Panc1 (cell line): Measurements from ENCODE around the gene SFTPB.

Experiments
- POLR2AphosphoS5 ChIP-seq: IDR thresholded peaks from 2 replicates; pipeline ENCODE4 v1.6.1; 2012; ENCODE audit warnings: mild to moderate bottlenecking, low read depth, low read length, moderate library complexity
- SIN3A ChIP-seq: IDR thresholded peaks from 2 replicates; pipeline ENCODE4 v1.6.1; 2012; ENCODE audit warnings: low read depth, mild to moderate bottlenecking, low read length, moderate library complexity, borderline replicate concordance; ENCODE audit not compliant: insufficient read depth
- TCF7L2 ChIP-seq: IDR thresholded peaks from 2 replicates; pipeline ENCODE4 v1.6.1; 2011; ENCODE audit warnings: mild to moderate bottlenecking, low read depth, low read length, inconsistent platforms
- TF ChIP-seq, protein P1 (sequence below): fragments of 450-650 bp; IDR thresholded peaks from 2 replicates; pipeline ENCODE4 v1.5.1; 2017; ENCODE audit warnings: mild to moderate bottlenecking
- TF ChIP-seq, protein P2 (sequence below), 2 experiments: IDR thresholded peaks; 2 replicates each; pipeline ENCODE4 v1.6.1; 2011 to 2012; ENCODE audit warnings: low read depth in 2 of 2, control low read depth in 1 of 2, low read length in 1 of 2, mild to moderate bottlenecking in 1 of 2, moderate library complexity in 1 of 2; ENCODE audit not compliant: insufficient read depth in 1 of 2

DNA sequence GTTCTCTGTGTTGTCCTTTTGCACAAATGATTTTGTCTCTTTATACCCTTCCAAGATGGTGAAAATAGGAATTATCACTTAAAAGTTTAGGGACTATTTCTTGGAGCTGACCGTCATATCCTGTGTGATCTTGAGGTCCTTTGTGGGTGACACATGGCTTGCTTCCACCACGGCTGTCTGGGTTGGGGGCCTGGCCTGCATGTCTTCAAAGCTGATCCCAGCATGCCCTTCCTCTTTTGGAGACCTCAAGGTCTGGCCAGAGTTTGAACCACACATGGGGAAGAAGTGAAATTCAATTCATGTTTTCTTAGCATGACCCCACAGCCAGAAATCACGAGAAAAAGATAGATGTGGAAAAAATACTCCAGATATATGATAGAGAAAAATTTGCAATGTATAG, 14.0 kb downstream of the SFTPB start:
- TF ChIP-seq POLR2AphosphoS5 (no peak), SIN3A (no peak), TCF7L2 (no peak)
- TF ChIP-seq, protein P1, sequence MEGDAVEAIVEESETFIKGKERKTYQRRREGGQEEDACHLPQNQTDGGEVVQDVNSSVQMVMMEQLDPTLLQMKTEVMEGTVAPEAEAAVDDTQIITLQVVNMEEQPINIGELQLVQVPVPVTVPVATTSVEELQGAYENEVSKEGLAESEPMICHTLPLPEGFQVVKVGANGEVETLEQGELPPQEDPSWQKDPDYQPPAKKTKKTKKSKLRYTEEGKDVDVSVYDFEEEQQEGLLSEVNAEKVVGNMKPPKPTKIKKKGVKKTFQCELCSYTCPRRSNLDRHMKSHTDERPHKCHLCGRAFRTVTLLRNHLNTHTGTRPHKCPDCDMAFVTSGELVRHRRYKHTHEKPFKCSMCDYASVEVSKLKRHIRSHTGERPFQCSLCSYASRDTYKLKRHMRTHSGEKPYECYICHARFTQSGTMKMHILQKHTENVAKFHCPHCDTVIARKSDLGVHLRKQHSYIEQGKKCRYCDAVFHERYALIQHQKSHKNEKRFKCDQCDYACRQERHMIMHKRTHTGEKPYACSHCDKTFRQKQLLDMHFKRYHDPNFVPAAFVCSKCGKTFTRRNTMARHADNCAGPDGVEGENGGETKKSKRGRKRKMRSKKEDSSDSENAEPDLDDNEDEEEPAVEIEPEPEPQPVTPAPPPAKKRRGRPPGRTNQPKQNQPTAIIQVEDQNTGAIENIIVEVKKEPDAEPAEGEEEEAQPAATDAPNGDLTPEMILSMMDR: no peak
- TF ChIP-seq, protein P2, sequence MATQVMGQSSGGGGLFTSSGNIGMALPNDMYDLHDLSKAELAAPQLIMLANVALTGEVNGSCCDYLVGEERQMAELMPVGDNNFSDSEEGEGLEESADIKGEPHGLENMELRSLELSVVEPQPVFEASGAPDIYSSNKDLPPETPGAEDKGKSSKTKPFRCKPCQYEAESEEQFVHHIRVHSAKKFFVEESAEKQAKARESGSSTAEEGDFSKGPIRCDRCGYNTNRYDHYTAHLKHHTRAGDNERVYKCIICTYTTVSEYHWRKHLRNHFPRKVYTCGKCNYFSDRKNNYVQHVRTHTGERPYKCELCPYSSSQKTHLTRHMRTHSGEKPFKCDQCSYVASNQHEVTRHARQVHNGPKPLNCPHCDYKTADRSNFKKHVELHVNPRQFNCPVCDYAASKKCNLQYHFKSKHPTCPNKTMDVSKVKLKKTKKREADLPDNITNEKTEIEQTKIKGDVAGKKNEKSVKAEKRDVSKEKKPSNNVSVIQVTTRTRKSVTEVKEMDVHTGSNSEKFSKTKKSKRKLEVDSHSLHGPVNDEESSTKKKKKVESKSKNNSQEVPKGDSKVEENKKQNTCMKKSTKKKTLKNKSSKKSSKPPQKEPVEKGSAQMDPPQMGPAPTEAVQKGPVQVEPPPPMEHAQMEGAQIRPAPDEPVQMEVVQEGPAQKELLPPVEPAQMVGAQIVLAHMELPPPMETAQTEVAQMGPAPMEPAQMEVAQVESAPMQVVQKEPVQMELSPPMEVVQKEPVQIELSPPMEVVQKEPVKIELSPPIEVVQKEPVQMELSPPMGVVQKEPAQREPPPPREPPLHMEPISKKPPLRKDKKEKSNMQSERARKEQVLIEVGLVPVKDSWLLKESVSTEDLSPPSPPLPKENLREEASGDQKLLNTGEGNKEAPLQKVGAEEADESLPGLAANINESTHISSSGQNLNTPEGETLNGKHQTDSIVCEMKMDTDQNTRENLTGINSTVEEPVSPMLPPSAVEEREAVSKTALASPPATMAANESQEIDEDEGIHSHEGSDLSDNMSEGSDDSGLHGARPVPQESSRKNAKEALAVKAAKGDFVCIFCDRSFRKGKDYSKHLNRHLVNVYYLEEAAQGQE (IDR thresholded peaks at IDR 0.05; ENCODE audit: insufficient read depth in 1 of 2, low read depth in 2 of 2, low read length in 1 of 2): no peak
